T-helper 22 cell (primary cell): ENCODE measurements around the gene PLXNA3.

Experiments
- DNase-seq: peaks from one replicate; pipeline ENCODE4 v3.0.0-alpha.2; 2020; ENCODE audit warnings: low read depth

PLXNA3 gene

DNA sequence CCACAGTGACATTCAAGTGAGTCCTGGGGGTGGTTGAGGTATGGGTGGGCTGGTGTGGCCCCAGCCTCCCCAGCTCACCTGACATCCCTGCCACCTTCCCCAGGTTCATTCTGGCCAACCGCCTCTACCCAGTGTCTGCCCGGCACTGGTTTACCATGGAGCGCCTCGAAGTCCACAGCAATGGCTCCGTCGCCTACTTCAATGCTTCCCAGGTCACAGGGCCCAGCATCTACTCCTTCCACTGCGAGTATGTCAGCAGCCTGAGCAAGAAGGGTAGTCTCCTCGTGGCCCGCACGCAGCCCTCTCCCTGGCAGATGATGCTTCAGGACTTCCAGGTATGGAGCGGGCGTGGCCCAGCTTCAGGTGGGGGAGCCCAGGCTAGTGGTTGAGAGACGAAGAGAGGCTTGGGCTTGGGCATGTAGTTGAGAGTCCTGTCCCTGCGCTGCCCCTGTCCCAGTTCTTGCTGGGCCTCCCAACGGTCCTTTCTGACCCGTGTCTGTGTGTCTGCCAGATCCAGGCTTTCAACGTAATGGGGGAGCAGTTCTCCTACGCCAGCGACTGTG is 22.8 kb upstream of the PLXNA3 start:
- no peak for DNase-seq

DNA sequence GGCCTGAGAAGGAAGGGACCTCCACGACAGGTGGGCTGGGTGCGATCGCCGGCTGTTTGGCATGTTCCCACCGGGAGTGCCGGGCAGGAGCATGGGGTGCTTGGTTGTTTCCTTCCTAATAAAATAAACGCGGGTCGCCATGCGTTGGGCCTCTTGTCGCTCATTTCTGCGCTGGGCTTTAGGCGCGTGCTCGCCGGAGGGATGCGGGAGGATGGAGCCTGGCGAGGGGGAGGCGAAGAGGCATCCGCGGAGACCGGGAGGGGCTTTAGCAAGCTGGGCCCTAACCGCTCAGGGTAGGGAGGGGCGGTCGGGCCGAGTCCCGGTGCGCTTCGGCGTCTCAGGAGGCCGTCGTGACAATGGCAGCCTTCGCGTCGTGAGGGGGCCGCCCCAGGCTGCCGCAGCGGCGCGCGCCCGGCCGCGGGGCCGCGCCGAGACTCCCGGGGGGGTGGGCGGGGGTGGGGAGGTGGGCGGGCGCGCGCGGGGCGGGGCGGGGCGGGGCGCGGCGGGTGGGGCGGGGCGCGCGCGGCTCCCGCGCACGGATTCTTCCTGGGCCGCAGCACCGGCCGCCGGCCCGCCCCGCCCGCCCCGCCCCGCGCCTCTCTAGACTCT is 21.6 kb upstream of the PLXNA3 start:
- DNase-seq: peak; percentile 56

GRCh38 chrX:154436983-154437752 is 20.9 kb upstream of the PLXNA3 start, which contains the start of gene GDI1:
GDI1 (plus strand) TSS chrX:154437154; CDS start chrX:154437255, 101 bp downstream.
- DNase-seq: peak; percentile 46

- no peak for DNase-seq
Observed at GRCh38 chrX:154437971-154438893, 19.8 kb upstream of the PLXNA3 start.

GRCh38 chrX:154439841-154440240 is 18.2 kb upstream of the PLXNA3 start:
- DNase-seq: no peak

DNA sequence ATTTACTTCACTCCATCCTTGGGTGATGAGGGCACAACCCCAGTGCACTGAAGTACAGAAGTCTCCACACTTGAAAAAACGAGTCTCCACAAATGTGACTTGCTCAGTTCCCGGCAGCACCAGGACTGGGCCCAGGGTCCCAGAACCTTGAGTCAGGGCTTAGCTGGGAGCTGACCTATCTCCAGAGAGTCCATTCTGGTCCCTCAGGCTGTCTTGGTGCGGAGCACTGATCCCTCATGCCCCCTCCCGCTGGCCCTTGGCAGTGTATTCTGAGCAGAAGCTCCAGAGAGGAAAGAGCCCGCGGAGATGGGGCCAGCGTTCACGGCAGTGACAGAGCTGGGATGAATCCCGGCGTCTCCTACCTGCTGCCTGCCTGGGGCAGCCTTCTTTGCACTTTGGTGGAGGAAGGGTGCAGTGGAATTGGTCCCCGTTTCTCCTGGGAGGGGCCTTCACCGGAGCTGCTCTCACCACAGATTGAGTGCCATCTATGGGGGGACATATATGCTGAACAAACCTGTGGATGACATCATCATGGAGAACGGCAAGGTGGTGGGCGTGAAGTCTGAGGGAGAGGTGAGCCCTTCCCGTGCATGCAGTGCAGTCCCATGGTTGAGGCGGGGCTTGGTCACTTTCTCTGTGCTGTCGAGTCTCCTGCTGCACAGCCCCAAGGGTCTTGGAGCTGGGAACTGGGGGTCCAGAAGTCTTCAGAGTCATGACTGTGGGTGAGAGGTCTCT is 17.3 kb upstream of the PLXNA3 start:
- DNase-seq: no peak

DNA sequence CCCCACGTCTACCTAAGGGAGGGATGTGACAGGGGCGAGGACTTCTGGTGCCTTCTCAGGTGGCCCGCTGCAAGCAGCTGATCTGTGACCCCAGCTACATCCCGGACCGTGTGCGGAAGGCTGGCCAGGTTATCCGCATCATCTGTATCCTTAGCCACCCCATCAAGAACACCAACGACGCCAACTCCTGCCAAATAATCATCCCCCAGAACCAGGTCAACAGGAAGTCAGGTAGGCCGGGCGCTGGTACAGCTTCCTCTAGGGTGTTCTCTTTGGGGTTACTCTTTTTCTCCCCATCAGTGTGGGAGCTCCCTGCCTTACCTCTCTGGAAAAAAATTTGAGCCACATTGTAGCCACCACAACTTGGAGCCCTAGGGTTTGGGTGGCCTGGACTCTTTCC is 16.5 kb upstream of the PLXNA3 start:
- no peak for DNase-seq

- DNase-seq: no peak
Observed at GRCh38 chrX:154441984-154442707, 15.9 kb upstream of the PLXNA3 start.

GRCh38 chrX:154443479-154443910 is 14.6 kb upstream of the PLXNA3 start:
- DNase-seq: no peak

DNA sequence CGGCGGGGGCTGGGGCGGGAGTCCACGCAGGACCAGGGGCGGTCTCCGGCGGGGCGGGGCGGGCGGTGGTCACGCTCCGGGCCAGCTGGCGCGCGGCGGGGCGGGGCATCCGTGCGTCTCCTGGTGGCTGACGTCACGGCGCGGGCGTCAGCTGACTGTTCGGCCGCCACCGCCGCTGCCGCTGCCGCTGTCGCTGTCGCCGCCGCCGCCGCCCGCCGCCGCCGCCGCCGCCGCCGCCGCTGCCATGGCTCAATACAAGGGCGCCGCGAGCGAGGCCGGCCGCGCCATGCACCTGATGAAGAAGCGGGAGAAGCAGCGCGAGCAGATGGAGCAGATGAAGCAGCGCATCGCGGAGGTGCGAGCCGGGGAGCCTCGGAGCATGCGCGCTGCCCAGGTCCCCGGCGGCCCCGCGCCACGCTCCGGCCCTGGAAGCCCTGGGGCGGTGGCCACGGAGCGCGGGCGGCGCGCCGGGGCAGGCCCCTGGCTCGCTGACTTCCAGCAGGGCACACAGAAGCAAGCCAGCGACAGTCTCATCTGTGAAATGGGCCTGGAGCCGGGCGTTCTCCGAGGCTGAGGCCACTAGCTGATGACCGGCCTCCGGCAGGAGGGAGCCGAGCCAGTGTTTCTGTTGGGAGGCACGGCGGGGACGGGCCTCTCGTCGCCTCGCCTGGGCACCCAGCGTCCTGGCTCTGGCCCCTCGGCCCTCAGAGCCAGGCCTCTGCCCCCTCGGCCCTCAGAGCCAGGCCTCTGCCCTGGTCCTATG is 13.9 kb upstream of the PLXNA3 start, which contains the start of gene FAM50A:
FAM50A (plus strand) TSS at position 150 of the 763 bp plus-strand sequence; CDS start at position 245, 95 bp downstream.
- DNase-seq: peak; percentile 61

DNA sequence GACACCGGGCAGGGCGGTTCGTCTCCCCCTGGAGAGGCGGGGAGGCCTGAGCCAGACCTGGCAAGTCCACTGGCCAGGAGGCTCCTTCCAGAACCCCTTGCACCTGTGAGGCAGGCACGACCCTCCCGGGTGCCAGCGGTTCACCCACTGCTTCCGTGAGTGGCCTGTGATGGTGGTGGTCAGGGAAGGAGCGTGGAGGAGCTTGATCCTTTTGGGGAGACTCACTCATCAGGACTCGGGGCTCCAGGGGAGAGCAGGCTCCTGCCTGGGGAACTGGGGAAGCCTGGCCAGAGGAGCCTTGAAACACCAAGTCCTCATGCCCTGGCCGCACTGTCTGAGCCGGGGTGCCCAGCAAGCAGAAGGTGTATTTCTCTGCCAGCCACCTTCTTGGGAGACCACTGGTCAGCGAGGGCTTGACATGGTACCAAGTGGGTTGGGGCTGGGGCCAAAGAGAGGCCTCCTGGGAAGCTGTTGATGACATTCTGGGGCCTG is 13.3 kb upstream of the PLXNA3 start:
- DNase-seq: no peak

DNA sequence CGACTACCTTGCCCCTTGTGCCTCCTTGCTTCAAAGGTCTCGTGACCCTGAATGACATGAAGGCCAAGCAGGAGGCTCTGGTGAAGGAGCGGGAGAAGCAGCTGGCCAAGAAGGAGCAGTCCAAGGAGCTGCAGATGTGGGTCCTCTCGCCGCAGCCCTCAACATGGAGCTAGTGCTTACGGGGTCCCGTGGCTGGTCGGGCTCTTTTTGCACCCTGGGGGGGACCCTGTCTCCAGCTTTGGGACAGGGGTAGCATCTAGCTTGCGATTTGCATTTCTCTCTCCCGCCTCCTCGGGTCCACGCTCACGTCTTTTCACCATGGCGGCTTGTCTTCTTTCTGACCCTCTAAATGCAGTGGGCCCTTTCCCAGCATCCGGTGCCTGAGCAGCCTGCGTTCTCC is 12.3 kb upstream of the PLXNA3 start:
- no peak for DNase-seq

DNA sequence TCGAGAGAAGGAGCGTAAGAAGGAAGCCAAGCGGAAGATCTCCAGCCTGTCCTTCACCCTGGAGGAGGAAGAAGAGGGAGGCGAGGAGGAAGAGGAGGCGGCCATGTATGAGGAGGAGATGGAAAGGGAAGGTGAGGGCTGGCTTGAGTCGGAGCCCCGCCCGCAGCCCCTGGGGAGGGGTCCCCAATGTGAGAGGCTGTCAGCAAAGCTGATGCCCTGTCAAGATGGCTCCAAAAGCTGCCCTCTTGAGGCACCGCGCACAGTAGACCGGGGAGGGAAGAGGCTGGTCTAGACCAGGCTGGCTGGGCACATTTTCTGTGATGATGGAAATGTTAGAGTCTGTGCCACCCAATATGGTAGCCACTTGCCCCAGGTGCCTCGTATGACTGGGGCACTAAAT is 11.7 kb upstream of the PLXNA3 start:
- no peak for DNase-seq

- no peak for DNase-seq
Observed at GRCh38 chrX:154448484-154448883, 9.6 kb upstream of the PLXNA3 start.

DNA sequence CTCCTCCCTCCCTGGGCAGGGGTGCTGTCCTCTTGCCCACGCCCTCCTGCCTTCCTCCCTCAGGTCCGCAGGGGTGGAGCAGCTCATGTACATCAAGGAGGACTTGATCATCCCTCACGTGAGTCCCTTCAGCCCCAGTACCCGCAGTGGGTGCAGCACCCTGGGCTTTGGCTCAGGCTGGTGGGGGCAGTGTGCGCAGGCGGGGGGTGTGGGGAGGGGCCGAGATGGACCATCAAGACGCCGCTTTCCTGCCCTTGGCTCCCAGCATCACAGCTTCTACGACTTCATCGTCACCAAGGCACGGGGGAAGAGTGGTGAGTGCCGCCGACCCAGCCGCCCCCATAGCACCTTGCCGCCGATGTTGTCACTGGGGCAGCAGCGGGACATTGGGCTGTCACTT is 8.5 kb upstream of the PLXNA3 start:
- no peak for DNase-seq

DNA sequence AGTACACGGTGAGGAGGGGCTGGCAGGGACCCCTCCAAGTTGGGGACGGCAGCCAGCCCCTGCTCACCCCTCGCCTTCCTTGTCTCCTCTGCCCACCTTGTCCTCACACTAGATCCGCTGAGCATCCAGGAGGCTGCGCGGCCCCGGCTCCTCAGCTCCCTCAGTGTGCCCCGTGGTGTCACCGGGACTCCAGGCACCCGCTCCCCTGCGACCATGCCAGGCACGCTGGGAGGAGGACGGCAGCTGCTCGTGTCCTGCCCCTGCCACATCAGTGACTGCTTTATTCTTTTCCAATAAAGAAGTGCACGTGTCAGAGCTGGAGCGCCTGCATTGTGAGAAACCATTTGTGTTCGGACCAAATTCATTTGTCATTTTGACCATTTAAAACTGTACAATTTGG is 7.8 kb upstream of the PLXNA3 start:
- no peak for DNase-seq

DNA sequence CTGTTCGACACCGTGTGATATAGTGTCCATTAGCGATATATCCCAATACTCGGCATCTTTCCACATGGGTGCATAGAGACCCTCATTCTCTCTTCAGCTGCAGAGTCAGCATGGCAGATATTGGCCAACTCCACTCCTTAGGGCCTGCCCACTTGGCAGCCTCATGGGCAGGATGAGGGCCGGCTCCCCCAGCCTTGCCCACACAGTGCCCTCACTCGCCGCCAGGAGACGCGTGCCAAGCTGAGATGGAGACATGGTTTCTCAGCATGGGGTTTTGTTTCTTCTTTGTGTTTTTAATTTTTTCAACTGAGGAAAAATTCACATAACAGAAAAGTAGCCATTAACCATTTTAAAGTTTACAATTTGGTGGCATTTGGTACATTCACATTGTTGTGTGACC is 5.3 kb upstream of the PLXNA3 start:
- DNase-seq: no peak

DNA sequence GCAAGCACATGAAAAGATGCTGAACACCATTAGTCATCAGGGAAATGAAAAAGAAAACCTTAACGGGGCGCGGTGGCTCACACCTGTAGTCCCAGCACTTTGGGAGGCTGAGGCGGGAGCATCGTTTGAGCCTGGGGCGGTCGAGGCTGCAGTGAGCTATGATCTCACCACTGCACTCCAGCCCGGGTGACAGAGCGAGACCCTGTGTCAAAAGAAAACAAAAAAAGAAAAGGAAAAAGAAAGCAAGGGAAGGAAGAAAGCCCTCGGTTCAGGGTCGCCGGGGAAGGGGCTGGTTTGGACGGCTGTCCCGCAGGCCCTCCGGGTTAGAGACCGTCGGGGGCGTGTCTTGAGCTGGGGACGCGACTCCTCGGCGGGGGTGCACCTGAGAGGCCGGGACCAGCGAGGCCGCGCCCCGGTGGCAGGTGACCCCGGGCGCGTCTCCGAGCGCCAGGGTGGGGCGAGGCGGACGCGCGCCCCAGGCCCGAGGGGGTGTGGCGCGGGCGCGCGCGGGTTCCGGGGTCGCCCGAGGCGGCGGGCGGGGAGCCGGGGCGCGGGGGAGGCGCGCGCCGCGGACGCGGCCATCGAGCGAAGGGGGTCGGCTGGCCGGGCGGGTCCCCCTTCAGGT is 478 bp upstream of the PLXNA3 start:
- DNase-seq: peak; percentile 55
